H1 (cell line): ENCODE data around the gene VEZT. TPM values are rescaled to one million over a fixed set of nuclear protein-coding genes. Genes with fewer than 3 reads are reported as not detected.

ENCODE experiments used
- CTCF ChIA-PET: fragments of 300-600 bp; sonication (Branson Sonifier 250); formaldehyde crosslinking; loops from one replicate; lab custom pipeline; 2021; ENCODE audit not compliant: partially characterized antibody; lab: Charles Lee
- POLR2A ChIA-PET: fragments of 300-600 bp; sonication (Branson Sonifier 250); formaldehyde crosslinking; loops from one replicate; lab custom pipeline; 2021; ENCODE audit warnings: inconsistent platforms; ENCODE audit not compliant: partially characterized antibody; lab: Charles Lee
- DNase-seq, 2 experiments: peaks; one replicate each; pipeline versions ENCODE4 v3.0.0 to v3.0.0-alpha.2; 2010 to 2022; ENCODE audit warnings: low spot score in 2 of 2, low read depth in 1 of 2, mixed read lengths in 1 of 2
- FAIRE-seq: peaks from 2 replicates; lab custom pipeline; 2011; peaks lifted over from hg19 to GRCh38; lab: Jason Lieb, UNC
- H2AFZ ChIP-seq: 2 replicates; pipeline ENCODE4 v1.8.1; 2012; ENCODE audit warnings: low read length, inconsistent platforms
- H2AK5ac ChIP-seq: 2 replicates; pipeline ENCODE4 v1.6.1; 2013; ENCODE audit warnings: low read depth, low read length
- H2BK120ac ChIP-seq: replicated peaks from 2 replicates; pipeline ENCODE3; 2013; ENCODE audit warnings: low read depth, low read length, inconsistent platforms
- H2BK12ac ChIP-seq: 2 replicates; pipeline ENCODE4 v1.6.1; 2013; ENCODE audit warnings: low read depth, low read length
- H2BK15ac ChIP-seq: 2 replicates; pipeline ENCODE4 v1.6.1; 2013; ENCODE audit warnings: low read length
- H2BK20ac ChIP-seq: 2 replicates; pipeline ENCODE4 v1.6.1; 2013; ENCODE audit warnings: low read length
- H2BK5ac ChIP-seq: 2 replicates; pipeline ENCODE4 v1.6.1; 2013; ENCODE audit warnings: low read depth, low read length
- H3K14ac ChIP-seq: 2 replicates; pipeline ENCODE4 v1.6.1; 2013; ENCODE audit warnings: inconsistent platforms; ENCODE audit not compliant: insufficient read length
- H3K18ac ChIP-seq: 2 replicates; pipeline ENCODE4 v1.6.1; 2013; ENCODE audit warnings: low read length; ENCODE audit errors: extremely low read depth
- H3K23ac ChIP-seq: 2 replicates; pipeline ENCODE4 v1.6.1; 2013; ENCODE audit warnings: inconsistent platforms; ENCODE audit not compliant: insufficient read length
- H3K23me2 ChIP-seq: 2 replicates; pipeline ENCODE4 v1.6.1; 2013; ENCODE audit warnings: low read depth, low read length
- H3K27ac ChIP-seq: 2 replicates; pipeline ENCODE4 v1.6.1; 2011; ENCODE audit warnings: low read depth, low read length, inconsistent platforms
- H3K27me3 ChIP-seq, 4 experiments: replicated peaks in 1 of 4; 1 replicate in 1 of 4; 2 replicates in 3 of 4; pipeline versions ENCODE4 v1.6.1 to v1.8.1; 2011 to 2013; ENCODE audit warnings: low read length in 3 of 4, mild to moderate bottlenecking in 3 of 4, inconsistent platforms in 2 of 4, mixed read lengths in 2 of 4, moderate library complexity in 1 of 4; ENCODE audit not compliant: control insufficient read depth in 3 of 4, insufficient read depth in 3 of 4; ENCODE audit errors: extremely low read depth in 1 of 4
- H3K36me3 ChIP-seq, 4 experiments: 2 replicates each; pipeline versions ENCODE4 v1.6.1 to v1.8.1; 2011 to 2013; ENCODE audit warnings: mild to moderate bottlenecking in 4 of 4, low read length in 3 of 4, moderate library complexity in 2 of 4, control low read depth in 1 of 4, inconsistent platforms in 1 of 4; ENCODE audit not compliant: insufficient read depth in 4 of 4, control insufficient read depth in 2 of 4
- H3K4ac ChIP-seq: replicated peaks from 2 replicates; pipeline ENCODE3; 2013; ENCODE audit warnings: low read length, low read depth, mixed read lengths, inconsistent platforms; ENCODE audit not compliant: insufficient read length
- H3K4me1 ChIP-seq, 4 experiments: replicated peaks in 1 of 4; 1 replicate in 1 of 4; 2 replicates in 3 of 4; pipeline versions ENCODE4 v1.6.1 to v1.8.1; 2011 to 2013; ENCODE audit warnings: low read length in 3 of 4, inconsistent platforms in 2 of 4, mixed read lengths in 1 of 4; ENCODE audit not compliant: insufficient read depth in 4 of 4, control insufficient read depth in 3 of 4
- H3K4me2 ChIP-seq, 2 experiments: 2 replicates each; pipeline versions ENCODE4 v1.6.1 to v1.8.1; 2011 to 2013; ENCODE audit warnings: low read depth in 2 of 2, low read length in 2 of 2, control low read depth in 1 of 2, inconsistent platforms in 1 of 2, mild to moderate bottlenecking in 1 of 2; ENCODE audit not compliant: insufficient read depth in 1 of 2
- H3K4me3 ChIP-seq, 4 experiments: fragments of 200-600, 300-600 bp in 1 of 4; sonication (generic), shearing (Covaris generic), sonication (Bioruptor Twin) in 1 of 4; 2 replicates each; pipeline versions ENCODE4 v1.5.1 to v1.8.1; 2011 to 2016; ENCODE audit warnings: low read length in 4 of 4, low read depth in 3 of 4, control low read depth in 2 of 4, inconsistent platforms in 2 of 4, mild to moderate bottlenecking in 2 of 4, mixed read lengths in 1 of 4, moderate library complexity in 1 of 4; ENCODE audit not compliant: insufficient read depth in 2 of 4; ENCODE audit errors: extremely low read depth in 1 of 4
- H3K56ac ChIP-seq: replicated peaks from 2 replicates; pipeline ENCODE3; 2013; ENCODE audit warnings: low read depth, mild to moderate bottlenecking, mixed read lengths, low read length, inconsistent platforms; ENCODE audit not compliant: insufficient read length
- H3K79me1 ChIP-seq: 2 replicates; pipeline ENCODE4 v1.6.1; 2013; ENCODE audit warnings: low read depth, low read length, control low read depth
- H3K79me2 ChIP-seq, 2 experiments: 2 replicates each; pipeline versions ENCODE4 v1.6.1 to v1.8.1; 2012 to 2013; ENCODE audit warnings: low read length in 2 of 2, mild to moderate bottlenecking in 2 of 2, inconsistent platforms in 1 of 2; ENCODE audit not compliant: insufficient read depth in 2 of 2, control insufficient read depth in 1 of 2
- H3K9ac ChIP-seq, 4 experiments: replicated peaks in 1 of 4; 1 replicate in 1 of 4; 2 replicates in 3 of 4; pipeline versions ENCODE4 v1.6.1 to v1.8.1; 2011 to 2013; ENCODE audit warnings: low read depth in 3 of 4, low read length in 3 of 4, control low read depth in 2 of 4, mild to moderate bottlenecking in 2 of 4, moderate library complexity in 2 of 4, inconsistent platforms in 1 of 4; ENCODE audit errors: extremely low read depth in 1 of 4
- H3K9me3 ChIP-seq, 2 experiments: 2 replicates each; pipeline versions ENCODE4 v1.6.1 to v1.8.1; 2012 to 2013; ENCODE audit warnings: mild to moderate bottlenecking in 2 of 2, moderate library complexity in 2 of 2, control low read depth in 1 of 2, inconsistent platforms in 1 of 2, low read depth in 1 of 2, low read length in 1 of 2, mixed read lengths in 1 of 2; ENCODE audit not compliant: insufficient read depth in 2 of 2
- H4K20me1 ChIP-seq, 2 experiments: replicated peaks in 1 of 2; 2 replicates each; pipeline versions ENCODE3 to v1.8.1; 2011 to 2013; ENCODE audit warnings: inconsistent platforms in 2 of 2, low read length in 2 of 2, mild to moderate bottlenecking in 1 of 2; ENCODE audit not compliant: insufficient read depth in 2 of 2, control insufficient read depth in 1 of 2
- H4K5ac ChIP-seq: 2 replicates; pipeline ENCODE4 v1.6.1; 2013; ENCODE audit warnings: low read length, low read depth, mixed read lengths, inconsistent platforms; ENCODE audit not compliant: insufficient read length
- H4K8ac ChIP-seq: 2 replicates; pipeline ENCODE4 v1.8.0; 2013; ENCODE audit warnings: mild to moderate bottlenecking, moderate library complexity, low read length, inconsistent platforms; ENCODE audit not compliant: insufficient read depth; ENCODE audit errors: extremely low read depth
- H4K91ac ChIP-seq: replicated peaks from 2 replicates; pipeline ENCODE3; 2013; ENCODE audit warnings: low read length, mixed read lengths, inconsistent platforms; ENCODE audit not compliant: insufficient read length
- ATF3 ChIP-seq: IDR thresholded peaks from 2 replicates; pipeline ENCODE4 v1.6.1; 2011; ENCODE audit warnings: low read depth, mild to moderate bottlenecking, low read length; ENCODE audit not compliant: insufficient read depth
- CREB1 ChIP-seq: IDR thresholded peaks from 2 replicates; pipeline ENCODE4 v1.6.1; 2012; ENCODE audit warnings: inconsistent platforms
- FOSL1 ChIP-seq: IDR thresholded peaks from 2 replicates; pipeline ENCODE4 v1.6.1; 2011; ENCODE audit warnings: mild to moderate bottlenecking, low read depth, low read length, moderate library complexity; ENCODE audit not compliant: insufficient read depth
- GABPA ChIP-seq: IDR thresholded peaks from 2 replicates; pipeline ENCODE4 v1.6.1; 2011; ENCODE audit warnings: mild to moderate bottlenecking, low read length, moderate library complexity, borderline replicate concordance; ENCODE audit not compliant: insufficient read depth
- RBBP5 ChIP-seq: IDR thresholded peaks from 2 replicates; pipeline ENCODE4 v1.7.1; 2012; ENCODE audit warnings: low read depth, mild to moderate bottlenecking, inconsistent platforms, low read length, moderate library complexity, borderline replicate concordance
- SP1 ChIP-seq: IDR thresholded peaks from 2 replicates; pipeline ENCODE4 v1.6.1; 2011; ENCODE audit warnings: low read depth, low read length
- TCF12 ChIP-seq: IDR thresholded peaks from 2 replicates; pipeline ENCODE4 v1.6.1; 2011; ENCODE audit warnings: low read depth, mild to moderate bottlenecking, low read length
- TEAD4 ChIP-seq: IDR thresholded peaks from 2 replicates; pipeline ENCODE4 v1.6.1; 2012; ENCODE audit warnings: low read depth, low read length, inconsistent platforms, mixed read lengths
- WGBS, 2 experiments: shearing (Covaris generic) in 1 of 2; methylation state at CpG; one replicate each; pipeline versions ENCODE4 v1.1.6 to v1.1.7; 2013 to 2015; ENCODE audit warnings: low lambda C conversion rate in 2 of 2, mixed read lengths in 2 of 2, inconsistent platforms in 1 of 2, low coverage in 1 of 2, missing lambda C conversion rate in 1 of 2; ENCODE audit not compliant: insufficient replicate concordance in 2 of 2, insufficient coverage in 1 of 2, insufficient read length in 1 of 2; ENCODE audit errors: extremely low coverage in 1 of 2, missing lambda C conversion rate in 1 of 2; 5-methylcytosine and 5-hydroxymethylcytosine counted together
- polyA plus RNA-seq, 7 experiments: library from polyadenylated mRNA; depleted of rRNA in 3 of 7; stranded (reverse) in 5 of 7; unstranded in 2 of 7; fragments of >200 nt in 5 of 7; fragments of 200-250 nt in 2 of 7; gene quantifications; 1 replicate in 5 of 7; 2 replicates in 1 of 7; 4 replicates in 1 of 7; pipeline versions ENCODE4 v1.2.1 to v1.2.3, GENCODE V29; 2011 to 2013; ENCODE audit warnings: missing spikeins in 2 of 7, mixed read lengths in 2 of 7
- total RNA-seq: library from RNA; stranded (reverse); fragmentation: NEBNext Ultra II Directional; extraction: Animal tissue kit (Norgen Biotek cat#: 25700); gene quantifications from 2 replicates; pipeline ENCODE4 v1.2.1, GENCODE V29; 2021

VEZT gene
- total and polyA plus RNA-seq, 2 of the 8 experiments (the other 6 are each of a cell fraction or from before 2014, with no cell fraction given), result 44.0 to 56.1 TPM

- WGBS, 2 experiments, result 78% methylated on average over 4 of the region's 4 CpGs; no CpG with 5 or more reads in 1 of the 2 experiments
- CTCF ChIA-PET, result interaction anchor here (1.0 kb wide), 1 partner anchor 12 kb away, joined by 3 read pairs; no protein-coding TSS in a partner anchor
These were observed 16.4 kb upstream of the VEZT start for GRCh38 chr12:95201056-95201670.

More at GRCh38 chr12:95201056-95201670, 16.4 kb upstream of the VEZT start:
- no peak overlapping the region; the same call in 1 of the 2 replicates for H2BK5ac ChIP-seq
- H3K23me2 ChIP-seq, result no peaks in the 10 kb centered on the region
- peaks cover 0 to 80% of the 10 kb centered on the region in 2 experiments; a peak in 3 of 4 replicates for H3K79me2 ChIP-seq
- H3K4me3 ChIP-seq, result no peak overlapping the region
- POLR2A ChIA-PET, result interaction anchor here (1.3 to 4.3 kb wide), 2 partner anchors 12 to 15 kb away, joined by 6 to 20 read pairs; partner anchors contain the start of genes FGD6 and VEZT
- no peak overlapping the region for H2BK15ac ChIP-seq
- no peaks in the 10 kb centered on the region for H3K36me3 ChIP-seq
- no peak overlapping the region for H3K27ac ChIP-seq
- H2AK5ac ChIP-seq, result no peak overlapping the region
- no peak for TF ChIP-seq GABPA
- no peak for TF ChIP-seq RBBP5
- no peak for TF ChIP-seq FOSL1
- TF ChIP-seq SP1, result no peak
- TF ChIP-seq ATF3, result no peak
- no peak for TF ChIP-seq TEAD4
- no peak for TF ChIP-seq TCF12
- no peak for TF ChIP-seq CREB1
- peaks cover 2 to 27% (median 21%) of the 10 kb centered on the region in 4 experiments for H3K4me1 ChIP-seq
- no peak overlapping the region for H3K4ac ChIP-seq
- no peak overlapping the region for H2BK20ac ChIP-seq
- no peak overlapping the region for H4K91ac ChIP-seq
- no peak overlapping the region for H3K18ac ChIP-seq
- H3K9me3 ChIP-seq, result no peaks in the 10 kb centered on the region
- H3K79me1 ChIP-seq, result no peaks in the 10 kb centered on the region
- H3K4me2 ChIP-seq, result no peak overlapping the region
- H3K27me3 ChIP-seq, result no peaks in the 10 kb centered on the region
- H3K56ac ChIP-seq, result no peak overlapping the region
- no peak overlapping the region for H4K5ac ChIP-seq
- FAIRE-seq (no peak), DNase-seq (no peak)
- no peaks in the 10 kb centered on the region for H4K20me1 ChIP-seq
- H2BK120ac ChIP-seq, result no peak overlapping the region
- H2AFZ ChIP-seq, result no peak overlapping the region
- no peak overlapping the region for H3K9ac ChIP-seq
- H4K8ac ChIP-seq, result no peak overlapping the region
- no peak overlapping the region for H3K23ac ChIP-seq
- H3K14ac ChIP-seq, result no peak overlapping the region
- H2BK12ac ChIP-seq, result no peak overlapping the region; the same call in 1 of the 2 replicates
